ENCODE results near the gene MAP3K4. TPM values are rescaled to one million over a fixed set of nuclear protein-coding genes. Genes with fewer than 3 reads are reported as not detected.

Gene MAP3K4
- total and polyA plus RNA-seq, 2 of the 4 experiments (the other 2 are of a cell fraction) = 11.5 to 20.4 TPM

GRCh38 chr6:160955508-160956295, 35.9 kb upstream of the MAP3K4 start:
- no peak overlapping the region for H2AFZ ChIP-seq (replicated peaks; ENCODE audit: low read length, poor library complexity)
- H3K4me2 ChIP-seq (ENCODE audit: low read depth, low read length) = no peak overlapping the region
- DNase-seq (no peak), ATAC-seq (ENCODE audit: low read depth) (no peak)
- whole genome bisulfite sequencing, 2 experiments (ENCODE audit: extremely low coverage in 2 of 2, insufficient read length in 1 of 2) = 56% methylated on average over 5 of the region's 13 CpGs; no CpG with 5 or more reads in 1 of the 2 experiments
- no peak overlapping the region for H2AK5ac ChIP-seq (ENCODE audit: low read depth, low read length)
- H3K56ac ChIP-seq (ENCODE audit: extremely low read depth, insufficient read depth, low read length) = no peak overlapping the region
- H2BK120ac ChIP-seq (ENCODE audit: low read depth, low read length) = no peak overlapping the region
- no TSS peak for BruUV-seq (replicated peaks)
- no peaks in the 10 kb centered on the region for H3K9me1 ChIP-seq (ENCODE audit: insufficient read depth, low read length)
- H4K8ac ChIP-seq (ENCODE audit: low read depth in 2 of 2, low read length in 2 of 2) = no peak overlapping the region
- H3K36me3 ChIP-seq (ENCODE audit: control insufficient read depth, insufficient read depth, low read length) = no peaks in the 10 kb centered on the region
- H4K91ac ChIP-seq (ENCODE audit: insufficient read depth, low read depth, low read length) = no peak overlapping the region
- no peak overlapping the region for H3K23ac ChIP-seq (ENCODE audit: low read depth, low read length)
- H2BK15ac ChIP-seq (ENCODE audit: low read depth, low read length) = no peak overlapping the region
- no peak overlapping the region for H3K14ac ChIP-seq (replicated peaks; ENCODE audit: low read depth, low read length)
- H3K9me3 ChIP-seq (ENCODE audit: control insufficient read depth, insufficient read depth, low read length) = no peaks in the 10 kb centered on the region
- H3K79me1 ChIP-seq (ENCODE audit: low read depth in 1 of 2, low read length in 2 of 2) = no peaks in the 10 kb centered on the region
- no peak overlapping the region for H2BK20ac ChIP-seq (ENCODE audit: low read depth, low read length)
- no peak overlapping the region for H3K27ac ChIP-seq (ENCODE audit: insufficient read depth, low read length)
- no peaks in the 10 kb centered on the region for H4K20me1 ChIP-seq (ENCODE audit: insufficient read depth, low read length)
- no peak overlapping the region for H4K5ac ChIP-seq (ENCODE audit: low read depth, low read length)
- H3K27me3 ChIP-seq (ENCODE audit: control insufficient read depth, insufficient read depth, low read length) = peaks cover 9% of the 10 kb centered on the region
- H3K4me3 ChIP-seq (ENCODE audit: insufficient read depth, low read depth, low read length) = no peak overlapping the region
- no peak overlapping the region for H2AK9ac ChIP-seq (replicated peaks; ENCODE audit: low read depth, low read length, poor library complexity)
- in situ Hi-C loops (cut with MboI; ENCODE audit: low sequenced_read_pairs) (no loop called here), dilution Hi-C loops (cut with HindIII; ENCODE audit: low sequenced_read_pairs, unreplicated experiment) (no loop called here), intact Hi-C loops (cut with micrococcal nuclease) (no loop called here)
- H3K18ac ChIP-seq (ENCODE audit: low read depth, low read length) = no peak overlapping the region
- no peak for TF ChIP-seq MXI1 (IDR thresholded peaks at IDR 0.05; ENCODE audit: borderline replicate concordance, low read depth, low read length)
- no peak for TF ChIP-seq BHLHE40 (IDR thresholded peaks at IDR 0.05; ENCODE audit: low read depth, low read length)
- TF ChIP-seq MAZ (IDR thresholded peaks at IDR 0.05; ENCODE audit: borderline replicate concordance, low read depth, low read length) = no peak
- no peak for TF ChIP-seq RFX5 (IDR thresholded peaks at IDR 0.05; ENCODE audit: low read depth, low read length)
- no peak for TF ChIP-seq POLR2A (IDR thresholded peaks at IDR 0.05; ENCODE audit: low read depth, low read length)
- no peak for TF ChIP-seq RCOR1 (IDR thresholded peaks at IDR 0.05; ENCODE audit: insufficient replicate concordance, low read length)
- no peak for TF ChIP-seq CHD1 (IDR thresholded peaks at IDR 0.05; ENCODE audit: low read depth, low read length)
- TF ChIP-seq CEBPB (IDR thresholded peaks at IDR 0.05; ENCODE audit: low read depth, low read length) = no peak
- ChIA-PET CTCF (no interaction called here), POLR2A (ENCODE audit: unreplicated experiment) (no interaction called here)
- no peaks in the 10 kb centered on the region for H3K4me1 ChIP-seq (ENCODE audit: control insufficient read depth, insufficient read depth, low read length)
- H3K9ac ChIP-seq (ENCODE audit: low read depth, low read length) = no peak overlapping the region
- no peak overlapping the region for H3K4ac ChIP-seq (ENCODE audit: low read depth, low read length)
- H2BK5ac ChIP-seq (ENCODE audit: low read depth, low read length, poor library complexity, severe bottlenecking) = no peak overlapping the region
